Renal pelvis (tissue), 4 donors: ENCODE measurements around the gene ZNF555. TPM values are rescaled to one million over a fixed set of nuclear protein-coding genes. Genes with fewer than 3 reads are reported as not detected.
"Not testable (repeated sequence)": the region's sequence is repeated elsewhere in the genome, so short reads cannot be mapped to it uniquely, and the experiment has no call there.

Source experiments
- DNase-seq: peaks from one replicate; pipeline ENCODE4 v3.0.0-alpha.2; 2013
- polyA plus RNA-seq, 3 donors: library from polyadenylated mRNA; unstranded; fragments of 120-200 nt; gene quantifications; one replicate each; pipeline ENCODE4 v1.2.1, GENCODE V29; 2013; ENCODE audit not compliant: insufficient read length in 3 of 3

The ZNF555 gene
- polyA plus RNA-seq, 3 donors = 11.0 to 15.1 (median 11.3) TPM

- DNase-seq = no peak
These were observed 35.9 kb upstream of the ZNF555 start for GRCh38 chr19:2805261-2805900.

DNA sequence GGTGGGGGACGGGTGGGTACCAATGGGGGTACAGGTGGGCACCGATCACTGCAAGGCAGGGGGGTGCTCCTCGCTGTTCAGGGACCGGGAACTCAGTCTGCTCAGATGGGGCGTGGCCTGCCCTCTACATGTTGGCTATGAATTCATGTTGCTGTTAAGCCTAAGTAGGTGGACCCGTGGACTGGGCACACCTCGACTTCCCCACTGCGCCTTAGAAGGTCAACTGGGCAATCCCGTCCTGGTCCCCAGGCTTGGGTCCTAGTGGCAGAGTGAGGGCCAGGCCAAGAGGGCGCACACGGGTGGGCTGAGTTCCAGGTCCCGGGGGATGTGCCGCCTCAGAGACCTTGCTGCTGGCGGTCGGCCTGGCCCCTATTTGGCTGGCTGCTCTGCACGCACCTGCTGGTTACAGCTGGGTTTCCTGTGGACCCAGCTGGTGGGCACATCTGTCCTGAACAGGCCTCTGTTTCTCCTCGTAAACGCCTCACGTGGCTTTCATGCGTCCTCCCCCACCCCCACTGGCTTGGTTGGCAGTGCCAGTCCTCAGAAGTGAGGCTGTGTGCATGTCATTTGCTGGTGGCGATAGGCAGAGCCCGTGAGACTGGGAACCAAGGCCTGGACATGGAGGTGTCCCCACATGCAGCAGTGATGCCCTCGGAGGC, 35.2 kb upstream of the ZNF555 start:
- DNase-seq = no peak

DNA sequence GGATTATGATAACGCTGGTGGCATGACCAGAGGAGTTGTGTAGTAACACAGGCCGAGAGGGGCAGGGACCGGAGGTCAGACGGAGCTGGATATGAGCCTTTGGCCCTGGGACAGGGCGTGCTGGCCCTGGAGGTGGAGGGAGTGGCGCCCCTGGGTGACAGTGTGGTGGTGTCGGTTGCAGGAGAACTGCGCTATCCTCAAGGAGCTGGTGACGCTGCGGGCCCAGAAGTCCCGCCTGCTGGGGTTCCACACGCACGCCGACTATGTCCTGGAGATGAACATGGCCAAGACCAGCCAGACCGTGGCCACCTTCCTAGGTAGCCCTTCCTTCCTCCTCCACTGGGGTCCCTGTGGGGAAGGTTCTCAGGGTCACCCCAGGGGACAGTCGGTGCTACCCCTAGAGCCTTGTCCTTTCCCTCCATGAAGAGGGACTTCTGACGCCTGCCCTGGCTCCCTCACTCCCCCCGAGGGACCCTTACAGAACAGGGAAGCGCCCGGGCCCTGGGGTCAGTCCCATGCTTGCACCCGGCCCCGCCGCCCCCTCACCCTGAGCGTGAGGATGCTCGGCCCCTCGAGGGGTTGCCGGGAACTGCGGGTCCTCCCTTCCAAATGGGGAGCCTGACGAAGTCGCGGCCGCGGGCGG, 34.4 kb upstream of the ZNF555 start:
- DNase-seq = no peak

DNA sequence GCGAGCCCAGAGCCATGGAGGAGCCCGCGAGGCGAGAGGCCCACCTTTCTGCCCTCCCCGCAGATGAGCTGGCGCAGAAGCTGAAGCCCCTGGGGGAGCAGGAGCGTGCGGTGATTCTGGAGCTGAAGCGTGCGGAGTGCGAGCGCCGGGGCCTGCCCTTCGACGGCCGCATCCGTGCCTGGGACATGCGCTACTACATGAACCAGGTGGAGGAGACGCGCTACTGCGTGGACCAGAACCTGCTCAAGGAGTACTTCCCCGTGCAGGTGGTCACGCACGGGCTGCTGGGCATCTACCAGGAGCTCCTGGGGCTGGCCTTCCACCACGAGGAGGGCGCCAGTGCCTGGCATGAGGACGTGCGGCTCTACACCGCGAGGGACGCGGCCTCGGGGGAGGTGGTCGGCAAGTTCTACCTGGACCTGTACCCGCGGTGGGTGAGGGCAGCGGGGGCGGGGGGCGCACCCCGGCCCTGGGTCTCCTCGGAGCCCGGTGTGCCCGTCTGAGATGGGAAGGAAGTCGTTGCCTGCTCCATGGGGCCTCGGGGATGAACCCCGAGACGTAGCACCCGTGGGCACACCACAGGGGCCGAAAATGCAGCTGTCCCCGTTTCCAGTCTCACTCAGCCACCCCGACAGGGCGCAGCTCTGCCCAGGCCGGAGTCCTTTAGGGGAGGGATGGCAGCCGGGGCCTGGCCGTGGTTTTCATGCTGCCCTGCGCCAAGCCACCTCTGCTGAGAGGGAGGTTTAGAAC, 33.7 kb upstream of the ZNF555 start:
- no peak for DNase-seq

DNA sequence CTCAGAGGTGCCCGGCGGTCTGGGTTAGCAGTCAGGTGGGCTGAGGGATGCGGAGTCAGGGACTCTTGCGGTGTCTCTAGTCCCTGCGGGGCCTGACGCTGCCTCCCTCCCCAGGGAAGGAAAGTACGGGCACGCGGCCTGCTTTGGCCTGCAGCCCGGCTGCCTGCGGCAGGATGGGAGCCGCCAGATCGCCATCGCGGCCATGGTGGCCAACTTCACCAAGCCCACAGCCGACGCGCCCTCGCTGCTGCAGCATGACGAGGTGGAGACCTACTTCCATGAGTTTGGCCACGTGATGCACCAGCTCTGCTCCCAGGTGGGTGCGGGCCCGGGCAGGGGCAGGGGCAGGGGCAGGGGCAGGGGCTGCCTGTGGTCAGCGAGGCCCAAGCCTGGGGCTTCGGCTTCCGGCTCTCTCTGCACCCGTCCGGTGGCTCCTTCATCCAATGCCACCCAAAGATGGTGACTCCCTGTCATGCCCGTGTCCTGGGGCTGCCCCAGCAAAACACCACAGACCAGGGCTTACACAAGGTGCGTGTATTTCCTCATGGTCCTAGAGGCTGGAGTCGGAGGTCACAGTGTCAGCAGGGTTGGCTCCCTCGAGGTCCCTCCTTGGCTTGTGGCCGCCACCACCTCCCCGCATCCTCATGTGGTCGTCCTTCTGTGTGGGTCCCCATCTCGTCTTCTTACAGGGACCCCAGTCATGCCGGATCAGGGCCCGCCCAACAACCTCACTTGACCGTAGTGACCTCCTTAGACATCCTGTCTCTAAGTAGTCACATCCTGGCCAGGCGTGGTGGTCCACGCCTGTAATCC, 32.9 kb upstream of the ZNF555 start:
- DNase-seq = no peak

DNA sequence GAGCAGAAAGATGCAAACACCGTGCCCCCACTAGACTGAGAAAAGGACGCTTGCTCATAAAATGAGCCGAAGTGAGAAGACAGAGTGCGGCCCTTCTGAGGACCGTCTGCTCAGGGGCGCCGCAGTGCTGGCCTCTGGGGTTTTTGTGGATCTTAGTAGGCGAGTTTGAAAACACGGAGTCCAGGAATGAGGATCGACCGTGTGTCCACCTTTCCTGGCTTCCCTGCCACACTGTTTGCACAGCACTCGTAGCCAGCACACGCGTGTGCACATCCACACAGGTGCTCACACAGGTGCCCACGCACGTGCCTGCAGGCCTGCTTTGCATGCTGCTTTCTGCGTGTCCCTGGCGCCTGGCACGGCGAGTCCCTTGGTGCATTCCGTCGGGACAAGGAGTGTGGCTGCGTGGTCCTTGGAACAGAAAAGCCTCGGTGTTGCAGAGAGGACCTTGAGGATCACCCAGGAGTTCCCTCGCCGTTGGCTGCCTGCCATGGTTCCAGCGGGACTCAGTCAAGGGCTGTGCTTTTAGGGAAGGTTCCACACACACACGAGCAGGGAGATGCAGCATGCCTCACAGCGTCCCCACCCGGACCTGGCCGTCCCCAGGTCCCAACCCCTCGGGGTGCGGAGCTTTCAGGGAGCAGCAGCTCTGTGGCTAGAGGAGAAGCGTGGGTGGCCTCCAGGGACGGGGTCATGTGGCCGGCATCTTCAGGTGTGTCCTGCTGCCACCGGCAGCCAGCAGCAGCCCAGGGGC, 31.7 kb upstream of the ZNF555 start:
- DNase-seq = no peak

DNA sequence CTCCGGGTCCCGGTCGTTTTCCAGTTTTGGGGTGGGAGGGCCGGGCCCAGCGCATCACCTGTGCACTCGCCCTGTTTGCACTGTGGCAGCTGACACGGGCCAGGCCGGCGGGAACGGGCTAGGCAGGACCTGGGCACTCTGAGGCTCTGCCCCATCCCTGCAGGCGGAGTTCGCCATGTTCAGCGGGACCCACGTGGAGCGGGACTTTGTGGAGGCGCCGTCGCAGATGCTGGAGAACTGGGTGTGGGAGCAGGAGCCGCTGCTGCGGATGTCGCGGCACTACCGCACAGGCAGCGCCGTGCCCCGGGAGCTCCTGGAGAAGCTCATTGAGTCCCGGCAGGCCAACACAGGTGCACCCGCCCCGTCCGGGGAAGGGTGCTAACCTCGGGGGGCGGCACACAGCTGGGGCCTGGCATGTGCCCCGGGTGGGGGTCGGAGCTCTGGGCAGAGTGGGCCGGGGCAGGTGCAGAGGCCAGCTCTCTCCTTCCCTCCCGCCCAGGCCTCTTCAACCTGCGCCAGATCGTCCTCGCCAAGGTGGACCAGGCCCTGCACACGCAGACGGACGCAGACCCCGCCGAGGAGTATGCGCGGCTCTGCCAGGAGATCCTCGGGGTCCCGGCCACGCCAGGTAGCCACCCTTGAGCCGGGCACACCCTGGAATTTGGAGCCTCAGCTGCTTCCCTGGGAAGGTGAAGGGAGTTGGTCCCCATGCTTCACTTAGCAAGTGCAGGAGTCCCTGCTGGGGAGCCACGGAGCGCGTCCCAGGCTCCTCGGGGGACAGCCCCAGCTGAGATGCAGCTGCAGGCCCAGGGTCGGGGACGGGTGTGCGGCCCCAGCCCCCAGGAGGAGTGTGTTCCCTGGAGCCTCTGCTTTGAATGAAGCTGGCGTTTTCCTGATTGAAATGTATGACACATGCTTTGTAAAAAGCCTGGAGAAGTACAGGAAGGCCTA, 30.9 kb upstream of the ZNF555 start:
- DNase-seq = no peak

- no peak for DNase-seq
These were observed 30.0 kb upstream of the ZNF555 start for GRCh38 chr19:2811221-2811722.

DNA sequence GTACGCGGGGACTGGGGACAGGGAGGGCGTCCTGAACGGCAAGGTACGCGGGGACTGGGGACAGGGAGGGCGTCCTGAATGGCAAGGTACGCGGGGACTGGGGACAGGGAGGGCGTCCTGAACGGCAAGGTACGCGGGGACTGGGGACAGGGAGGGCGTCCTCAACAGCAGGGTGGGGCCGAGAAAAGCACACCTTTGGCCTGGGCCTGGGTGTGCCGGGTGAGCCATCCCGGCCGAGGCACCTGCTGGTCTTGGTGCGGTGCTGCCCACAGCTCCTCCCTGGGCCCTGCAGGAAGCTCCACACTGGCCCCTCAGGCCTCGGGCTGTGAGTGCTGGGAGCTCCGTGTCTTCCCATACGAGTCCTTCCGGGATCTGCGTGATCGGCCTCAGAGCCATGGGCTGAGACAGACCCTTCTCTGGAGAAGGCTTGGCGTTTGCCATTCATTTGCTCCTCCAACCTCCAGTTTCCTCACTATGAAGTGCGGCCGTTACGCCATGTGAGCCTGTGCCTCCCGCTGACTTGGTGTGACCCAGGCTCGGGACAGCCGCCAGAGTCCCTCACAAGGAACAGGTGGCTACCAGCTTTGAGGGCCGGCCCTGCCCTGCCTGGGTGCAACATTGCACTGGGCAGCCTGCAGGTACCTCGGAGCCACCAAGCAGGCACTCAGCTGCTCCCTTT, 29.4 kb upstream of the ZNF555 start:
- no peak for DNase-seq

GRCh38 chr19:2812414-2813234, 28.7 kb upstream of the ZNF555 start:
- no peak for DNase-seq

DNA sequence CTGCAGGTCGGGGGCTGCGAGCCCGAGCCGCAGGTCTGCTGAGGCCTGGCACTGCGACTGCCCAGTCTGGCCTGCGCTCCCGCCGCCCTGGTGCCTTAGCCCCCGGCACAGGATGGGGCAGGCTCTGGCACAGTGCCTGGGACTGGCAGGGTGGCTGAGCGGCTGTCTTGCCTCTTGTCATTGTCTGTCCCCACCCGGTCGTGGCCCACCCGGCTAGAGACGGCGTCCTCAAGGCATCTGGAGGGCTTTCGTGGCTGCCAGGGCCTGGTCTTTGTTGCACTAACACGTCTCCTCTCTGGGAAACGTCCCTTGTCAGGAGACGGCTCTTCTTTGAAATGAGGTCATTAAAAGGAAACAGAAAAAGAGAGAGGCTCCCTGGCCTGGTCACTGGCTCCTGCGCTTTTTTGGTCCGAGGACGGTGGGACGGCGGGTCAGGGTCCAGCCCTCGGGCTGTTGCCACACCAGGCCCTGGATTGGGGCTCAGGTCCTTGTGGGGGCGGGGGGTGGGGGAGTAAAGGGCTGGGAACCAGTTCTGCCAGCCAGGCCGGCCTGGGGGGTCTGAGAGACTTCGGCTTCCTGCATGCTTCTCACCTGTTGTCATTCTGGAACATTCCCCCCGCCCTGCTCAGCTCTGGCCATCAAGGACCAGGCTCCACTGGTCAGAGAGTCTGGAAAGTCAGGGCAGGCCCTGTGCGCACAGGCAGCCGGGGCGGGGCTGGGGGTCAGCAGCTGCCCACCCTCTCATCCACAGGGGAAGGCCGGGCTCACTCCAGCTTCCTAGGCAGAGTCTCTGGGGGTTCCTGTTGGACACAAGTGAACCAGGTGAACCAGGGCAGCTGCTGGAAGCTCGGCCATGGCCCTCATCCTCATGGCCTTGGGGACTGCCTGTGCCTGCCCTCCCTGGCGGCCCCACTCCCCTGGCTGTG, 27.8 kb upstream of the ZNF555 start:
- DNase-seq = no peak

- no peak for DNase-seq
These were observed 26.8 kb upstream of the ZNF555 start for GRCh38 chr19:2814426-2814825.

DNA sequence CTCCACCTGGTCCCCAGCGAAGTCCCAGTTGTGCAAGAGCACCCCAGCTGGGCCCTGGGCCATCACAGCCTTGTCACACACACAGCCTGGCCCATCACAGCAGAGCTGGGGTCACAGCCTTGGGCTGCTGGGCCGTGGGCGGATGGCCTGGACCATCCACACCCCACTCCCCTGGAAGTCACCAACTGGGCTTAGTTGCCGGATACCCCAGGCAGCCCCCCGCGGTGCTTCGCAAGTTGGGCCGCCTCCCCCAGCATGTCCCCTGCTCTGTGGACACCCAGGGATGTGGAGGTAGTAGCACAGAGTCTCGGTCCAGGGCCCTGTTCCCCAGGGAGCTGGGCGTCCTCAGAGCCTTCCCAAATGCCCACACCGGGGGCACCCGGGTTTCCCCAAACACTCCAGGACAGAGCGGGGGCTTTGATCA, 26.1 kb upstream of the ZNF555 start:
- no peak for DNase-seq

- no peak for DNase-seq
These were observed 25.4 kb upstream of the ZNF555 start for GRCh38 chr19:2815923-2816322.

DNA sequence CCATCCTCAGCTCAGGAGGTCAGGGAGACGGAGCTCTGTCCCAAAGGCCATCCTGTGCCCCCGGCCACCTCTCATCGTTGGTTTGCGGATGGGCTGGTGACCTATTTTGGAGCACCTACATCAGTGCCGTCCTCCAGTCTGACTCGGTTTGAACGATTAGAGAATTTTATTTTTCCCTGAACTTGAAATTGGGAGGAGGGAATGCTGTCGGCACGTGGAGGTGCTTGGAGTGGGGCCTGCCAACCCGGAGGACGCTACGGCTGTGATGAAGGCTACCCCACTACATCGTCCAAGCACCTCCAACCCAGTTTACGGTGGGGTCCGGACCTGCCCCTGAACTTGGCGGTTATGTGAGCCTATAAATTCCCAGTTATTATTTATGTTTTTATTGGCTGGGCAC, 24.6 kb upstream of the ZNF555 start:
- DNase-seq = no peak

- not testable (repeated sequence) for DNase-seq
These were observed 23.9 kb upstream of the ZNF555 start for GRCh38 chr19:2817237-2817829.
